Ishikawa (cell line): ENCODE results near the gene PDE4D.

ENCODE experiments used
- CEBPB ChIP-seq: IDR thresholded peaks from 2 replicates; pipeline ENCODE4 v1.6.1; 2012
- CREB1 ChIP-seq: IDR thresholded peaks from 2 replicates; pipeline ENCODE4 v1.6.1; 2012; ENCODE audit warnings: low read depth
- EGR1 ChIP-seq: IDR thresholded peaks from 2 replicates; pipeline ENCODE4 v1.6.1; 2012
- EP300 ChIP-seq: IDR thresholded peaks from 2 replicates; pipeline ENCODE4 v1.6.1; 2012; ENCODE audit warnings: borderline replicate concordance
- FOXM1 ChIP-seq: IDR thresholded peaks from 2 replicates; pipeline ENCODE4 v1.6.1; 2012; ENCODE audit warnings: low read depth, borderline replicate concordance
- NFIC ChIP-seq: IDR thresholded peaks from 2 replicates; pipeline ENCODE4 v1.6.1; 2012
- RAD21 ChIP-seq: IDR thresholded peaks from 2 replicates; pipeline ENCODE4 v1.6.1; 2012; ENCODE audit warnings: low read depth
- TAF1 ChIP-seq: IDR thresholded peaks from 2 replicates; pipeline ENCODE4 v1.6.1; 2012; ENCODE audit warnings: low read depth, mild to moderate bottlenecking
- TCF12 ChIP-seq: IDR thresholded peaks from 2 replicates; pipeline ENCODE4 v1.6.1; 2012; ENCODE audit warnings: low read depth
- TEAD4 ChIP-seq: IDR thresholded peaks from 2 replicates; pipeline ENCODE4 v1.6.1; 2012
- YY1 ChIP-seq: IDR thresholded peaks from 2 replicates; pipeline ENCODE4 v1.6.1; 2012; ENCODE audit warnings: low read depth
- ZBTB7A ChIP-seq: IDR thresholded peaks from 2 replicates; pipeline ENCODE4 v1.6.1; 2012; ENCODE audit warnings: low read depth
- TF ChIP-seq, protein P1 (sequence below): IDR thresholded peaks from 2 replicates; pipeline ENCODE4 v1.6.1; 2012
- TF ChIP-seq, protein P2 (sequence below): IDR thresholded peaks from 2 replicates; pipeline ENCODE4 v1.6.1; 2012; ENCODE audit warnings: low read depth, mild to moderate bottlenecking
- TF ChIP-seq, protein P3 (sequence below): IDR thresholded peaks from 2 replicates; pipeline ENCODE4 v1.6.1; 2012

The PDE4D gene

DNA sequence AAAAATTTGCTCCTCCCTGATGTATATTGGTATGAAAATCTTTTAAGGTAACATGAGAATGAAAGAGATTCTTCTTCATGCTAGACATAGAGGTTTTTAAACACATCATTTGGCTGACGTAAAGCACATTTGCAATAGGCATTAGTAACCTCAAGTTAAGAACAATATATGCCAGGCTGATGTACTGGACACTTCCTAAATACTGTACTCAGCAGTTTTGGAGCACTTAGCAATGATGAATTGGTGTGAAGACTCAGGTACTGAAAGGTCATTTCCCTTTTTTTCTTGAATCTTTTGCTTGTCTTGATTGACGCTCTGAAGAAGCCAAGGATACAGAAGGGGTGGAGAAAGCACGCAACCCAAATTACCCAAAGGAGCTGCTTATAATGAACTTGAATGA is 322.5 kb downstream of the PDE4D start:
- TF ChIP-seq, protein P1, sequence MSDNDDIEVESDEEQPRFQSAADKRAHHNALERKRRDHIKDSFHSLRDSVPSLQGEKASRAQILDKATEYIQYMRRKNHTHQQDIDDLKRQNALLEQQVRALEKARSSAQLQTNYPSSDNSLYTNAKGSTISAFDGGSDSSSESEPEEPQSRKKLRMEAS, result no peak
- TF ChIP-seq ZBTB7A, result no peak
- TF ChIP-seq TAF1, result no peak
- TF ChIP-seq, protein P2, sequence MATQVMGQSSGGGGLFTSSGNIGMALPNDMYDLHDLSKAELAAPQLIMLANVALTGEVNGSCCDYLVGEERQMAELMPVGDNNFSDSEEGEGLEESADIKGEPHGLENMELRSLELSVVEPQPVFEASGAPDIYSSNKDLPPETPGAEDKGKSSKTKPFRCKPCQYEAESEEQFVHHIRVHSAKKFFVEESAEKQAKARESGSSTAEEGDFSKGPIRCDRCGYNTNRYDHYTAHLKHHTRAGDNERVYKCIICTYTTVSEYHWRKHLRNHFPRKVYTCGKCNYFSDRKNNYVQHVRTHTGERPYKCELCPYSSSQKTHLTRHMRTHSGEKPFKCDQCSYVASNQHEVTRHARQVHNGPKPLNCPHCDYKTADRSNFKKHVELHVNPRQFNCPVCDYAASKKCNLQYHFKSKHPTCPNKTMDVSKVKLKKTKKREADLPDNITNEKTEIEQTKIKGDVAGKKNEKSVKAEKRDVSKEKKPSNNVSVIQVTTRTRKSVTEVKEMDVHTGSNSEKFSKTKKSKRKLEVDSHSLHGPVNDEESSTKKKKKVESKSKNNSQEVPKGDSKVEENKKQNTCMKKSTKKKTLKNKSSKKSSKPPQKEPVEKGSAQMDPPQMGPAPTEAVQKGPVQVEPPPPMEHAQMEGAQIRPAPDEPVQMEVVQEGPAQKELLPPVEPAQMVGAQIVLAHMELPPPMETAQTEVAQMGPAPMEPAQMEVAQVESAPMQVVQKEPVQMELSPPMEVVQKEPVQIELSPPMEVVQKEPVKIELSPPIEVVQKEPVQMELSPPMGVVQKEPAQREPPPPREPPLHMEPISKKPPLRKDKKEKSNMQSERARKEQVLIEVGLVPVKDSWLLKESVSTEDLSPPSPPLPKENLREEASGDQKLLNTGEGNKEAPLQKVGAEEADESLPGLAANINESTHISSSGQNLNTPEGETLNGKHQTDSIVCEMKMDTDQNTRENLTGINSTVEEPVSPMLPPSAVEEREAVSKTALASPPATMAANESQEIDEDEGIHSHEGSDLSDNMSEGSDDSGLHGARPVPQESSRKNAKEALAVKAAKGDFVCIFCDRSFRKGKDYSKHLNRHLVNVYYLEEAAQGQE, result no peak
- TF ChIP-seq RAD21, result no peak
- TF ChIP-seq FOXM1, result no peak
- TF ChIP-seq CEBPB, result no peak
- no peak for TF ChIP-seq TCF12

DNA sequence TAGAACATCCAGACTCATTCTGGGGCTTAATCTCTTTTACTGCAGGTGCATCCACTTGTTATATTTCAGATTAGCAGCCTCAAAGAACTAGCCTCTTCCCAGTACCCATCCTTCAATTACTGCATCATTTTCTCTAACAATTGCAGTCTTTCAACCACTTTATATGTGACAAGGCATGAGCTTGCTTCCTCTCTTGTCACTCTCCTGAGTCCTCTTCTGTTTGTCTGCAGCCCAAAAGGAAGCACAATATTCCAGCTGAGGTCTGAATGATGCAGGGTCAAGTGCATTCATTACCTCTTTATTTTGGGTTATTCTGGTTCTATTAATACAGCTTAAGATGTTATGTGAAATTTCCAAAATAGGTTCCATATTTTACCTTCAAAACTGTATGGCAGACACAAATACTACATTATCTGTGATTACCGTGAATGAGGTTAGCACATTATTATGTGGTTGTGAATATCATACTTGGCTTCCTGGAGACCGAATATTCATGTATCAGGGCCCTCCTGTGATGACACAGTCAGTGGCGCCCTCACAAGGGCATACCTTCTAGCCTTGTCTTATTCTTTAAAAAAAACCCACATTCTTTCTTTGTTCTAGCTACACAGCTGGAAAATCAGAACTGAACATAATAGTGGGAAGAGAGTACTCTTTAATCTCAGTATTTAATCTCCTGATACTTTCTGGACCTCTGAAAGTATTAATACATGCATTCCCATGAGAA is 323.8 kb downstream of the PDE4D start:
- TF ChIP-seq, protein P1, result no peak
- peak; percentile 52 for TF ChIP-seq RAD21
- TF ChIP-seq, protein P3, sequence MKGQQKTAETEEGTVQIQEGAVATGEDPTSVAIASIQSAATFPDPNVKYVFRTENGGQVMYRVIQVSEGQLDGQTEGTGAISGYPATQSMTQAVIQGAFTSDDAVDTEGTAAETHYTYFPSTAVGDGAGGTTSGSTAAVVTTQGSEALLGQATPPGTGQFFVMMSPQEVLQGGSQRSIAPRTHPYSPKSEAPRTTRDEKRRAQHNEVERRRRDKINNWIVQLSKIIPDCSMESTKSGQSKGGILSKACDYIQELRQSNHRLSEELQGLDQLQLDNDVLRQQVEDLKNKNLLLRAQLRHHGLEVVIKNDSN, result no peak

DNA sequence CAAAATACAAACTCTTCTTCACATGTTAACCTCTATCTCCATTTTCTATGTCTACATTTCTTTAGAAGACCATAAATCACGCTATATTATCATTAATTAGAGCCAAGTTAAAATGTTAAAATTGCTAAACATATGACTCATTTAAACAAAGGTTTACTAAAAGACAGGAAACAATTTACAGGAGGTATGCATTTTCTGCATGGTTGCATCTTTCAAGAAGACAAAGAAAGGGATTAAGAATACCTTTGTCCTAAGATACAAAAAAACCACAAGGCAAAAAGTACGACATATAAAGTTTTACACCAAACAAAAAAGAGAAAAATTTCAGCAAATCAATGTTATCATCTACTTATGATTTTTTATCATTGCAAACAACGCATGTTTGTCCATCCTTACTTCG is 324.4 kb downstream of the PDE4D start:
- TF ChIP-seq, protein P3, result no peak
- no peak for TF ChIP-seq EGR1
- no peak for TF ChIP-seq YY1
- TF ChIP-seq TEAD4, result no peak
- TF ChIP-seq RAD21, result no peak

DNA sequence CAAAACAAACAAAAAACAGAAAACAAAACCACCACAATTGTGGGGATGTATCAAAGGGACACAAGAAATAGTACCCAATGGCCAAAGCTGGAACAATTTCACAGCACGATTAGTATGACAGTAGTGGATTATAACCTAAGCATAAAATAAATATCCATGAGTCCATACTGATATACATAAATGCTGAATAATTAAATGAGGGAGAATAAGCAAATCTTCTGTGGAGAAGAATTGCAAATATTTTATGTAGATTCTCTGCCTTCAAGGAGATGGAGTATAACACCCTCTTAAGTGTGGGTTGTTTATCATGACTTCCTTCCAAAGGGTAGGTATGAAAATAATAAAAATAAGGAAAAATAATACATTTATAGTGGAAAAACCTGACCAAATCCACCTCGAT is 325.4 kb downstream of the PDE4D start:
- TF ChIP-seq, protein P3, result no peak
- TF ChIP-seq RAD21 (no peak), NFIC (no peak), EGR1 (no peak), YY1 (no peak), CREB1 (no peak)
- TF ChIP-seq, protein P1, result no peak

- no peak for TF ChIP-seq EGR1
- TF ChIP-seq TCF12, result no peak
Measured at GRCh38 chr5:59565551-59565950, 328.0 kb downstream of the PDE4D start.

- TF ChIP-seq RAD21 (no peak), FOXM1 (no peak), YY1 (no peak)
- TF ChIP-seq, protein P2, result no peak
Measured at GRCh38 chr5:59564895-59565294, 328.6 kb downstream of the PDE4D start.

DNA sequence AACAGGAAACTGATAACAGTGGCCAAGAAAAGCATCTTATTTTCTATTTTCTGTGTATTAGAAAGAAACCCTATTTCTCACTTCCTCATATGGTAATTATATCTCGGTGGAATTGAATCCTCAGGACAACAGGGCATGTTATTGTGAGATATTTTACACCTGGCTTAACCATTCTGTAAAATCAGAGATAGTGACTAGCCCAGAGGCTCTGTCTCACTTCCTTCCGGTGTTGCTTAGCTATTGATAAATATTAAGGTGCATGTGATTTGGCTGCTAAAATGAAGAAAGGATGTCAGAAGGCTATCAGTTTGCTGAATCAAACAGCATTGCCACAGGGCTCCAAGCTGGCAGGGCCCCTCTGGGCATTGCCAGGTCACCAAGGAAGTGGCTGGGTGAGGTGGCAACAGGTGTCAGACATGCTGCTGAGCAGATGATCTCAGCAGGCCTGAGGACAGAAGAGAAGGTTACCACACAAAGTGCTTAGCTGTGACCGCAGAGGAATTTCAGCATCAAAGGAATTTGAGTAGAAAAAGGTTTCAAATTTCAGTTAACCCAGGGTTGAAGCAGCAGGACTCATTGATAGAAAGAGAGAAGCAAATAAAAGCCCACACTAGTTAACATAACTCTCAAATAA is 330.7 kb downstream of the PDE4D start:
- TF ChIP-seq, protein P1, result peak; percentile 56
- peak; percentile 48; the same call in 1 of the 2 replicates for TF ChIP-seq CEBPB
- no peak for TF ChIP-seq RAD21
- TF ChIP-seq TCF12, result peak; percentile 83
- TF ChIP-seq EP300, result peak; percentile 73
- TF ChIP-seq, protein P3, result no peak
- TF ChIP-seq NFIC, result 0 out of 2 replicates have a peak, but pooled peaks have one; percentile 6
- peak; percentile 69 for TF ChIP-seq TEAD4
- peak; percentile 45; the same call in 1 of the 2 replicates for TF ChIP-seq FOXM1
- no peak for TF ChIP-seq ZBTB7A
